NCI-H226 (cell line): ENCODE data around the gene MEP1A.

Experiments
- DNase-seq: peaks from one replicate; pipeline ENCODE4 v3.0.0-alpha.2; 2015

MEP1A gene

GRCh38 chr6:46776070-46776712 is 17.0 kb upstream of the MEP1A start:
- DNase-seq: no peak

GRCh38 chr6:46777476-46778346 is 15.5 kb upstream of the MEP1A start:
- DNase-seq: no peak

GRCh38 chr6:46781478-46782378 is 11.5 kb upstream of the MEP1A start:
- peak; percentile 36 for DNase-seq

- DNase-seq: no peak
Measured at GRCh38 chr6:46784535-46784934, 8.7 kb upstream of the MEP1A start.

- no peak for DNase-seq
Measured at GRCh38 chr6:46787871-46788540, 5.2 kb upstream of the MEP1A start.

- DNase-seq: no peak
Measured at GRCh38 chr6:46788791-46789190, 4.4 kb upstream of the MEP1A start.

- DNase-seq: no peak
Measured at GRCh38 chr6:46789434-46790354, 3.5 kb upstream of the MEP1A start.

- DNase-seq: no peak
Measured at GRCh38 chr6:46790355-46790874, 2.8 kb upstream of the MEP1A start.

GRCh38 chr6:46792635-46793034 is 554 bp upstream of the MEP1A start:
- DNase-seq: no peak

GRCh38 chr6:46794068-46794467 is 879 bp downstream of the MEP1A start:
- peak; percentile 53 for DNase-seq

- DNase-seq: no peak
Measured at GRCh38 chr6:46795816-46796215, 2.6 kb downstream of the MEP1A start.

- no peak for DNase-seq
Measured at GRCh38 chr6:46796848-46797580, 3.8 kb downstream of the MEP1A start.

GRCh38 chr6:46799657-46800056 is 6.5 kb downstream of the MEP1A start:
- DNase-seq: no peak

GRCh38 chr6:46808806-46809205 is 15.6 kb downstream of the MEP1A start:
- DNase-seq: no peak

GRCh38 chr6:46815130-46815529 is 21.9 kb downstream of the MEP1A start:
- DNase-seq: peak; percentile 51

GRCh38 chr6:46816626-46817025 is 23.4 kb downstream of the MEP1A start:
- no peak for DNase-seq

GRCh38 chr6:46819561-46819960 is 26.4 kb downstream of the MEP1A start:
- no peak for DNase-seq

GRCh38 chr6:46821458-46821881 is 28.3 kb downstream of the MEP1A start:
- no peak for DNase-seq

GRCh38 chr6:46828939-46829338 is 35.8 kb downstream of the MEP1A start:
- no peak for DNase-seq

GRCh38 chr6:46832816-46833215 is 39.6 kb downstream of the MEP1A start:
- DNase-seq: no peak
